CD4-positive, alpha-beta T cell treated with Interleukin-1 beta for 1 hour (primary cell): ENCODE results near the gene TRMT1.
"Not testable (repeated sequence)": the region's sequence is repeated elsewhere in the genome, so short reads cannot be mapped to it uniquely, and the experiment has no call there.

ENCODE experiments used
- DNase-seq, 2 donors: peaks; one replicate each; pipeline ENCODE4 v3.0.0-alpha.2; 2020 to 2022

Gene TRMT1

DNA sequence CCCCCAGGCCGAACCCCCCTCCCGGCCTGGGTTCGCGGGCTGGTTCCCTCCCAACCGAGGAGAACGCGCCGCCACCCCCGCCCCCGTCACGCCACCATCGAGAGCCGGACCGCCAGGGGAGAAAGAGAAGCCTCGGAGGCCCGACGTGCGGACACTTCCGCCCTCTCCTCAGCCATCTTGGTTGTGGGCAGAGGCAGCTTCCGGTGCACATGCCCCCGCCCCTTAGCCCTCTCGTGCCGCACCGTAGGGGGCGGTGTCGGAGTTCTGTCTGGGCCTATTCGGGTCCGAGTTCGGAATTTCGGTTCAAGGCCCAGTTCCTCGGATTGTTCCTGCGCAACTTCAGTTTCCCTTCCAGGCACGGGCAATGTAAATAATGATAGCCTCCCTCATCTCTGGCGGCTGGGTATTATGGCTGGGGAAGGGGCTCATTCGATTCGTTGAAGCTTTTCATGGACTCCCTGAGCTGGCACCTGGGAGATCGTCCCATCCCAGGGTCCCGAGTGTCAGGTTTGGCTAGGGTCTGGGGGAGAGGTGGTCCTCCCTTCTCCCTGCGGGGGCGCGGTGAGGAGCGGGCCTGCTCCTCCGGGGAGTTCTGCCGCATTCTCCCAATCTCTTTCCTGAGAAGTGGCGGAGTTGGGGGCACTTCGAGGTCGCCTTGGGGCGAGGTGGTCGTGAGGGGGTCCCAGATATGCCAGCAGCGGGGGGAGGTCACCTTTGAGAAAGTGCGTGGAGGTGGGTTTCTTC, 33.8 kb upstream of the TRMT1 start, which contains the start of the genes IER2 and STX10:
Gene IER2 (plus strand): TSS at position 225 of the 744 bp plus-strand sequence. CDS start 2,776 bp downstream, outside the sequence.
Gene STX10 (minus strand): TSS at position 189 of the 744 bp plus-strand sequence. CDS start 202 bp downstream, outside the sequence.
- peak; percentile 95 for DNase-seq

DNA sequence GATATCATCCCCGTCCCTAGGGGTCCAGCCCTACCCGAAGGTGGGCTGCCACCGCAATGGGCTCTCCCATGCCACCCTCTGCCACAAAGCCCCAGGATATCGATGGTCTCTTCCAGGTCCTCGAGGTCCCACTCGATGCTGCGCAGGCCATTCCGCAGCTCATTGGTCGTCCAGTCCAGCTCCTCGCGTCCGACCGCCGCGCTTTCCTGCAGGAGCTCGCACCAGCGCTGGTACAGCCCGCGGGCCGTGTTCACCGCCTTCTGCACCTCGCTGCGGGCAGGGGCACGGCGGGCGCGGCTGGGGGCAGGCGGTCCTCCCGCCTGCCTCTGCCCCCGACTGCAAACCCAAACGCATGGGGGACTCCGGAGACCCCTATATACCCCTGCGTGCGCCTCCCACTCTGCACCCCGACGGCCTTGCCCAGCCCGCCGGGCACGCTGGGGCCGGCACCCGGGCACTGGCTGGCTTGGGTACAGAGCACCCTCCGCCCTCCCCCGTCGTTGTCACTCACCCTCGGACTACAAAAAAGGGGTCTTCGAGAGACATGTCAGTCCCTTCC, 33.2 kb upstream of the TRMT1 start:
- peak in 1 of 2 donors; percentile 12 for DNase-seq

DNA sequence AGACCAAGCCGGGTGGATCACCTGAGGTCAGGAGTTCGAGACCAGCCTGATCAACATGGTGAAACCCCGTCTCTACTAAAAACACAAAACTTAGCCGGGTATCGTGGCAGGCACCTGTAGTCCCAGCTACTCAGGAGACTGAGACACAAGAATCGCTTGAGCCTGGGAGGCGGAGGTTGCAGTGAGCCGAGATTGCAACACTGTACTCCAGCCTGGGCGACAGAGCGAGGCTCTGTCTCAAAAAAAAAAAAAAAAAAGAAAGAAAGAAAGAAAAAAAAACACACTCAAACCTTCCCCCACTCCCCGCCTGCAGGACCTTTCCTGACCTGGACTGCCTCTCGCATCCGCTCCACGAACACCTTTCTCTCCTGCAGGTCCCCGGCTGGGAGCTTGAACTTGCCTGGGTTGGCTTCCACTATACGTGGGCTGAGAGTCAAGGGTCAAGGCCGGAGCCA, 32.7 kb upstream of the TRMT1 start:
- DNase-seq: not testable (repeated sequence)

DNA sequence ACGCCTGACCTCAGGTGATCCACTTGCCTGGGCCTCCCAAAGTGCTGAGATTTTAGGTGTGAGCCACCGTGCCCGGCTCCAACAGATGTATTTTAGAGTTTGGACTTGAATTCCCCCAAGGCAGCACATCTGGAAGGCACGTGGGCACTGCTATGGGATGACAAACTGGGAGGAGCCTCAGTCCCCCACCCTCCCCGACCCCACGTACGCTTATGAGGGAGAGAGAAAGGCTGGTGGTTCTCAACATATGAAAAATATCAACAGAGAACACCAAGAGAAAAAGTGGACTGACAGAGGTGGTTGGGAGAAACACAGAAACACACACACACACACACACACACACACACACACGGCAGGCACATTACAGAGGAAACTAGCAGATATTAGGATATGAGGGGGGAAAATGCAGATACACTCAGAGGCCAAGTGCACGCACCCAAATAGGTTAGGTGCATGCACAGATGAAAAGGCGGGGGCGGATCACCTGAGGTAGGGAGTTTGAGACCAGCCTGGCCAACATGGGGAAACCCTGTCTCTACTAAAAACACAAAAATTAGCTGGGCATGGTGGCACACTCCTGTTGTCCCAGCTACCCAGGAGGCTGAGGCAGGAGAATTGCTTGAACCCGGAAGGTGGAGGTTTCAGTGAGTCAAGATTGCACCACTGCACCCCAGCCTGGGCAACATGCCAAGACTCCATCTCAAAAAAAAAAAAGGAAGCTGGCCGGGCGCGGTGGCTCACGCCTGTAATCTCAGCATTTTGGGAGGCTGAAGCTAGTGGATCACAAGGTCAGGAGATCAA, 30.4 kb upstream of the TRMT1 start:
- DNase-seq: peak in 1 of 2 donors; percentile 55

DNA sequence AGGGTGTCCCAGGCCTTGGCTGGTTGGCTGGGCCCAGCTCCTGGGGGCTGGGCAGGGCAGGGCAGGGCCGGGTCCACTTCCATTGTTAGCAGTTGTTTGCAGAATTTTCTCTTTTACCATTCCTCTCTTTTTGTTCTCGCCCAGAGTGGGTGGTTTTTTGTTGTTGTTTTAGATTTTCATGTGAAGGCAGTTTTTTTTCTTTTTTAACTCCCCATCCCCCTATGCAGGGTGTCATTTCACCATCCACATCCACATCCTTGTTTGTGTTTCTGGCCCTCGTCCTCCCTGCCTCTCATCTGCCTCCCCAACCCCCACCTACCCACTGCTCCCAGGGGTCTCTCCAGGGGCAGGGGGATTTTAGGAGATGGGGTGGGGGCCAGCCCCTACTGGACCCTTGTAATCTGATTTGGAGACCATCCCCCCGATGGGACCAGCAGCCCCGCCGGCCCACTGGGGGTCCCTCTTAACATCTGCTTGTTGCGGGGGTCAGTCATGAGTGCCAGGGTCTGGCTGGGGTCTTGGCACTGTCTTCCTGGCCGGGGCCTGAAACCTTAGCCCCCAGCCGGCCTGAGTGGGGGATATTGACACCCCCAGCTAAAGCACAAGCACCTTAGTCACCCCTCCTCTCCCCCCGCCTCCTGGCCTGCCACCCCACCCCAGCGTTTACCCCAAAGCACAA, 23.2 kb upstream of the TRMT1 start:
- DNase-seq: no peak

DNA sequence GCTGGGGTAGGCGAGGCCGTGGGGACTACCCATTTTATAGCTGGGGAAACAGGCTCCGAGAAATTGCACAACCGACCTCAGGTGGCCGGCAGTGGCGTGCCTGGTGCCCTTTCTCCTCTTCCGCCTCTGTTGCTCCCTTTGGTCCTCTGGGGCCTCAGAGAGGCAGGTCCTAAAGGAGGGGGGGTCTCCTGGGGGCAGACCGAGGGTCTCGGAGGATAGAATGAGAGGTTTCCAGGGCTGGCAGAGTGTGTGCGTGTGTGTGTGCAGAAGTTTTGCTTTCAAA, 22.3 kb upstream of the TRMT1 start:
- no peak for DNase-seq

DNA sequence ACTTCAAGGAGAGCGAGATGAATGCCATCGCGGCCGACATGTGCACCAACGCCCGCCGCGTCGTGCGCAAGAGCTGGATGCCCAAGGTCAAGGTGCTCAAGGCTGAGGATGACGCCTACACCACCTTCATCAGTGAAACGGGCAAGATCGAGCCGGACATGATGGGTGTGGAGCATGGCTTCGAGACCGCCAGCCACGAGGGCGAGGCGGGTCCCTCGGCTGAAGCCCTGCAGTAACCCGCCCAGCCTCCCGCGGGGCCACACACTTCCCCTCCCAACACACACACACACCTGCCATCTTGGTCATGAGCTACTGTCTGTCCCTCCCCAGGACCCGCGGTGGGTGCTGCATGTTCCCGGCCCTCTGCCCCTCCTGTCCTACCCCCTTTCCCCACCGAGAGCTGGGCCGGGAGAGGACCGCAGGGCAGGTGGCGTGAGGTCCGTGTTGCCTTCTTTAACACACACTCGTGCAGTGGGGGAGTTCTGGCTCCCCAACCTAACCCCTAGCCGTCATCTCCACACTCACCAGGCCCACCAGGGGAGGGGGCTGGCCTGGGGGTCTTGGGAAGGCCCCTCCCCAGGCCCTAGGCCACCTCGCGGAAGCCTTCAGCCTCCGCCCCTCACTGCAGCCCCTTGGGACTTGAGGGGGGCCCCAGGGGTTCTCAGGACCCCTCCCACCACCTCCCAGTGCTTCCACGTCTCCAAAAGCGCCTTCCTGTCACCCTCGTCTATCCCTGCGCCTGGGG, 21.8 kb upstream of the TRMT1 start:
- no peak for DNase-seq

DNA sequence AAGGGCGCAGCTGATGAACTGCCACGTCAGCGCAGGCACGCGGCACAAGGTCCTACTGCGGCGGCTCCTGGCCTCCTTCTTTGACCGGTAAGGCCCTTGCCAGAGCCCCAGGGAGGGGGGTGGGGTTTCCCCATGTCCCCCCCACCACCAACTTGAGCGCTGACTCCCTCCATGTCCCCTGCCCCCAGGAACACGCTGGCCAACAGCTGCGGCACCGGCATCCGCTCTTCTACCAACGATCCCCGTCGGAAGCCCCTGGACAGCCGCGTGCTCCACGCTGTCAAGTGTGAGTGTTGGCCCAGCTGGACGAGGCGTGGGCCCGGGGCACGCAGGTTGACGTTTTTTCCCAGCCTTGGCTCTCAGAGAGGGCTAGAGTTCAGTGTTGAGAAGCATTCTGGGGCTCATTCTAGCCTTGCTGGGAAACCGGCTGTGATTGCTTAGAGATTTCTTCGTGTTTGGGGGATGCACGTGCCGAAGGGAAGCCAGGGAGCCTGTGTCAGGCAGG, 20.8 kb upstream of the TRMT1 start:
- DNase-seq: no peak

DNA sequence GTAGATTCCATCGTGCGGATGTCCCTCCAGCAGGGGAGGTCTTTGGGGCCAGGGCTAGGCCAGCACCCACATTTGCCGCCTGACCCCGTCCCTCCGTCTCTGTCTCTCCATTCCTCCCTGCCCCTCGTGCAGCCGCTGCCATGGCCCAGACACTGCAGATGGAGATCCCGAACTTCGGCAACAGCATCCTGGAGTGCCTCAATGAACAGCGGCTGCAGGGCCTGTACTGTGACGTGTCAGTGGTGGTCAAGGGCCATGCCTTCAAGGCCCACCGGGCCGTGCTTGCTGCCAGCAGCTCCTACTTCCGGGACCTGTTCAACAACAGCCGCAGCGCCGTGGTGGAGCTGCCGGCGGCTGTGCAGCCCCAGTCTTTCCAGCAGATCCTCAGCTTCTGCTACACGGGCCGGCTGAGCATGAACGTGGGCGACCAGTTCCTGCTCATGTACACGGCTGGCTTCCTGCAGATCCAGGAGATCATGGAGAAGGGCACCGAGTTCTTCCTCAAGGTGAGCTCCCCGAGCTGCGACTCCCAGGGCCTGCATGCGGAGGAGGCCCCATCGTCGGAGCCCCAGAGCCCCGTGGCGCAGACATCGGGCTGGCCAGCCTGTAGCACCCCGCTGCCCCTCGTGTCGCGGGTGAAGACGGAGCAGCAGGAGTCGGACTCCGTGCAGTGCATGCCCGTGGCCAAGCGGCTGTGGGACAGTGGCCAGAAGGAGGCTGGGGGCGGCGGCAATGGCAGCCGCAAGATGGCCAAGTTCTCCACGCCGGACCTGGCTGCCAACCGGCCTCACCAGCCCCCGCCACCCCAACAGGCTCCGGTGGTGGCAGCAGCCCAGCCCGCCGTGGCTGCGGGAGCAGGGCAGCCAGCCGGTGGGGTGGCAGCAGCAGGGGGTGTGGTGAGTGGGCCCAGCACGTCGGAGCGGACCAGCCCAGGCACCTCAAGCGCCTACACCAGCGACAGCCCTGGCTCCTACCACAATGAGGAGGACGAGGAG, 18.8 kb upstream of the TRMT1 start:
- no peak for DNase-seq

DNA sequence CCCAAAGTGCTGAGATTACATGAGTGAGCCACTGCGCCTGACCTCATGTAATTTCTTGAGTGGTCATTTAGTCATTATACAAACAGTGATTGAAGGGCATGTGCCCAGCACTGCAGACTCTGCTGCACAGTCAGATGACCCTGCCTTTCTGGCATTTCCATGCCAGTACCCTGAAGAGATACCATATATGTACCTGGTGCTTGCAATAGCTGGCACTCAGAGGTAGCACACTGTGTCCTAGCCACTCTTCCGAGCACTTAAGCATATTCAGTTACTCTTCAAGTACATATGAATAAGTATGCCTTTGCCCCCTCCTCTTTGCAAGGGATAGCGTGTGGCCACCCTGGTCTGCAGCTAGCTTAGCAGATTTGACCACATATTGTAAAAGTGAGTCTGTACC, 18.1 kb upstream of the TRMT1 start:
- DNase-seq: no peak

DNA sequence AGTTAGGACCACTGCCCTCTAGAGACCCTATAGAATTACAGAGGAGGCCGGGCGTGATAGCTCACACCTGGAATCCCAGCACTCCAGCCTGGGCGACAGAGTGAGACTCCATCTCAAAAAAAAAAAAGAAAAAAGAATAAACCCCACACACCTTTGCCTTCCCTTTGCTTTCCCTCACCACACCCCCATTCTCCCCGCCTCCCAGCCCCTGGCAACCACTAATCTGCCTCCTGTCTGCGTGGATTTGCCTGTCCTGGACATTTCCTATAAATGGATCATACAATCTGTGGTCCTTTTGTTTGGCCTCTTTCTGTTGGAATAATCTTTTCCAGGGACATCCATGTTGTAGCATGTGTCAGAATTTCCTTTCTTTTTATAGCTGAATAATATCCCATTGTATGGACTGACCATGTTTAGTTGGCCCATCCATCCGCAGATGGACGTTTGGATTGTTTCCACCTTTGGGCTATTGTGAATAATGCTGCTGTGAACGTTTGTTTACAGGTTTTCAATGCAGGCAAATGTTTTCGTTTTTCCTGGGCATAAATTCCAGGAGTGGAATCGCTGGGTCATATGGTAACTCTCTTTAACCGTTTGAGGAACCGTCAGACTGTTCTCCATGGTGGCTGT, 16.8 kb upstream of the TRMT1 start:
- DNase-seq: no peak

DNA sequence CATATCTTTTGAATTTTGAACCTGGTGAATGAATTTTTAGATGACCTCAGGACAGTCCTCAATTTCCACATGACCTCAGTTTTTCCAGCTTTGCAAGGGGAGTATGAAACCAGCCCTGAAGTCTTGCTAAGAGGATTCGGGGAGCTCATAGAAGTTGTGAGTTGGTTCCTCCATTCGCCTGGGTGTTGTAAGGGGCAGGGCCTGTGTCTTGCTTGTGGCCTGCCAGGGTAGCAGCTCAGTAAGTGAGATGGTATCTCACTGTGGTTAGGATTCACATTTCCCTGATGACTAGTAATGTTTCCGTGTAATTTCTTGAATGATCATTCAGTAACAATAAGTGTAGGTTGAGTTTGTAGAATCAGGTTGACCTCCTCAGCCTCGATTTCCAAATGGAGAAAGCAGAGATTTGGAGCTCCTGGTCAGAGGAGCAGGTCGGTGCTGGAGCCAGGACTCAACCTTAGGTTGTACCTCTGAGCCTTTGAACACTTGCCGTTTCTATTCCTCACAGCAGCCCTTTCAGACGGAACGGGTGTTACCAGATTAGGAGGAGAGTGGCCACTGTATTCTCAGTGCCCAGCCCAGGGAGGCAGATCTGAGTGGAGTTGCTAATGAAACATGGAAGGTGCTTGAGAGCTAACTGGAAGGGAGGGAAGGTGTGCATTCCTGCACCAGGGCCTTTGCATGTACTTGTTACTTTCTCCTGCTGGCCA, 16.1 kb upstream of the TRMT1 start:
- DNase-seq: peak; percentile 26 to 57

DNA sequence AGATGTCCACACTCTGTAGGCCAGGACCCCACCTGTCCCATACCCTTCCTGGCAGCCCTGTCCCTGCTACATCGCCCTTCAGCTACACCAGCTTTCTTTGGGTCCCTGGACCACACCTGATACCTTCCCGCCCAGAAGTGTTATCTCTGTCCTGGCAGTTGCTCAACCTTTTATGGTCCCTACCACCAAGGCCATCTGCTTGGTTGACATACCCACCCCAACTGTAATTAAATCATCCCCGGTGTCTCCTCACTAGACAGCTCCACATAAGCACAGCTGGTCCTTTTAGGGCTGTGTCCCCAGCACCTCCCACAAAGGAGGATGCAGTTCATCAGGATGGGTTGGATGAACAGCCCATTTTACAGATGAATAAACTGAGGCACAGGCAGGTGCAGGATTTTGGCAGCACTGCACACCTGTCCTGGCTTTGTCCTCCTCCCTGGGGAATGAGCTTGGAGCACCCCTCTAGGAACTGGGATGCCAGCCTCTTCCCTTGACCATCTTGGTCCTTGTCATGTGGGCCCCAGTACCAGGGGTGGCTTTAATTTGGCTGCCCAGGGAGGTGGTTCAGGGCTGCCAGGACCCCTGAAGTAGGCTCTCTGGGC, 14.4 kb upstream of the TRMT1 start:
- no peak for DNase-seq

DNA sequence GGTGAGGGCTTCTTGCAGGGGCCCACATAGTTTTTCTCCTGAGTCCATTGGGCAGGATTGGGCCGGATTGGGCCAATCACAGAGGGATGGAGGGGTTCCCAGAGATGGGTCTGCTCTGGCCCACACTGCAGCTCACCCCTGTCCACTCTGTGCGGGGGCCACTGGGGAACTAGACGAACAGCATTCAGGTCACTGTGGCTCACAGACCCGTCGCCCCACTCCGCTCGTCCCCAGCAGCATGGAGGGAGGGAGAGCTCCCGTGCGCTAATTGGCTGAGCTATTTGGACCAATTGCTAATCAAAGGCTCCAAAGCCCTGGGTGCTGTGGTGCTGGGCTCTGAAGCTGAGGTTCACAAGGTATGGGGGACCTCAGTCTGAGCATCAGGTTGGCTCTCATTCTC, 12.8 kb upstream of the TRMT1 start:
- DNase-seq: no peak

DNA sequence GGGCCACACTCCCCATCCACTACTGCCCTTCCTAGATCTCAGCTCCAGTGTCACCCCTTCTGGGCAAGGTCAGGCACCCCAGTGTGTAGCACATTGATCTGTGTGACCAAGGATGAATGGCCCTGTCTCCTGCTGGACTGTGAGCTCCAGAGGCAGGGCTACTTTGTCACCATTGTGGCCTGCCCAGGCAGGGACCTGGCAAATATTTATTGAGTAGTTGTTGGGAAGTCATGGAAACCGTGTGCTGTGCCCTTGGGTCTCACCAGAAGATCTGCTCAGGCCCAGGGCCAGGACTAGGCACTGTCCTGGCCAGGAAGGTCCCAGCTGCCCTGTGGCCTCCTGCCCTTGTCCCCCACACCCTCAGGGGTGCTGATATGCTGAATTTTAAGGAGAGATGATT, 12.0 kb upstream of the TRMT1 start:
- DNase-seq: no peak

DNA sequence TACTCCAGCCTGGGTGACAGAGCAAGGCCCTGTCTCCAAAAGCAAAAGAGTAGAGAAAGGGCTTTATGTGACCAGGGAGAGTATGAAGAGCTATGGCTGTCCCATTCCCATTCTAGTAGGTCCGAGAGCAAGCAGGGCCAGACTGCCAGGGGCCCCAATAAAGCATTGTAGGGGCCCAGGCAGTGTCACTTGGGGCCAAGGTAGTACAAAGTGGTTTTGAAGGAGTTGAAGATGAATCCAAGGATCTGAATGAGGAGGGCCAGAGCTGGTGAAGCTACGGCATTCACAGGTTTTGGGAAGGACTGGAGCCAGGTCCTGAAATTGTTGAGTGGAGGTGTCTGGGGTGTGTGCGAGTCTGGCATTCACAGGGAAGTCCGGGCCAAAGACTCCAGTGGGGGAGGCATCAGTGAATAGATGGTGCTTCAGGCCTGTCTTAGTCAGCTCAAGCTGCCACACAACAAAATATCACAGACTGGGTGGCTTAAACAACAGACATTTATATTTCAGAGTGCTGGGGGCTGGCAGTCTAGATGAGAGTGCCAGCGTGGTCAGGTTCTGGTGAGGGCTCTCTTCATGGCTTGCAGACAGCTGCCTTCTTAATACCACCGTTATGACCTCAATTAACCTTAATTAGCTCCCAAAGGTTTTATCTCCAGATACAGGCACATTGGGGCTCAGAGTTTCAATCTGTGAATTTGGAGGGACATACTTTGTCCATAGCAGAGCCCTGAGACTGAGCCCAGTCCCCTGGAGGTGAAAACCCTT, 11.5 kb upstream of the TRMT1 start:
- DNase-seq: no peak

DNA sequence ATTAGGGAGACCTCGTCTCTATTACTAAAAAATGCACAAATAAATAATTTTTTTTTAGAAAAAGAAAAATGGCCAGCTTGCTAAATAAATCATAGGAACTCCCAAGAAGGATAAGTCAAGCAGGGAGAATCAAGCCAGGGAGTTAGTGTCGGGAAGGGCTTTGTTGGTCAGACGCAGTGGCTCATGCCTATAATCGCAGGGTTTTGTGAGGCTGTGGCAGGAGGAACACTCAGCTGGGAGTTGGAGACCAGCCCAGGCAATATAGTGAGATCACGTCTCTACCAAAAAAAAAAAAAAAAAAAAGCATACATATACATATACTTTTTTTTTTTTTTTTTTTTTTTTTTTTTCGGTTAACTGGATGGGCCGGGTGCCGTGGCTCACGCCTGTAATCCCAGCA, 10.5 kb upstream of the TRMT1 start:
- DNase-seq: no peak
